AG10803 (cell line): ENCODE data around the gene SGK1.

Source experiments
- DNase-seq: peaks from one replicate; pipeline ENCODE4 v3.0.0; 2010; ENCODE audit warnings: low read depth
- H3K4me3 ChIP-seq: 2 replicates; pipeline ENCODE4 v1.5.1; 2011; ENCODE audit warnings: mild to moderate bottlenecking, low read length, control low read depth
- CTCF ChIP-seq: conservative IDR thresholded peaks from 2 replicates; pipeline ENCODE4 v1.5.1; 2011; ENCODE audit warnings: mild to moderate bottlenecking, low read length, control low read depth, inconsistent platforms

Gene SGK1

GRCh38 chr6:134176264-134176975 lies 141.5 kb downstream of the SGK1 start:
- no peak for TF ChIP-seq CTCF
- peak; percentile 58 for DNase-seq
- H3K4me3 ChIP-seq = peak overlapping the region; percentile 70

GRCh38 chr6:134175532-134176263 lies 142.2 kb downstream of the SGK1 start:
- no peak for TF ChIP-seq CTCF
- peak; percentile 71 for DNase-seq
- H3K4me3 ChIP-seq = peak overlapping the region; percentile 70

- peak; percentile 88 for DNase-seq
- TF ChIP-seq CTCF = no peak
- H3K4me3 ChIP-seq = peak overlapping the region; percentile 70
Observed at GRCh38 chr6:134174672-134175531, 143.0 kb downstream of the SGK1 start.

GRCh38 chr6:134173936-134174671 lies 143.8 kb downstream of the SGK1 start:
- peak overlapping the region; percentile 70 for H3K4me3 ChIP-seq
- DNase-seq = peak; percentile 84
- TF ChIP-seq CTCF = peak; percentile 81

- peak overlapping the region; percentile 70 for H3K4me3 ChIP-seq
- TF ChIP-seq CTCF = no peak
- no peak for DNase-seq
Observed at GRCh38 chr6:134173366-134173725, 144.6 kb downstream of the SGK1 start.

- H3K4me3 ChIP-seq = peak overlapping the region; percentile 70
- no peak for TF ChIP-seq CTCF
- peak; percentile 15 for DNase-seq
Observed at GRCh38 chr6:134172706-134173365, 145.1 kb downstream of the SGK1 start.
